Cardiac fibroblast (primary cell): ENCODE data around the gene MEGF11.

Experiments used
- DNase-seq, 2 donors: peaks; one replicate each; pipeline versions ENCODE4 v3.0.0 to v3.0.0-alpha.2; 2010; ENCODE audit warnings: low read depth in 2 of 2
- H3K4me3 ChIP-seq, 2 donors: replicated peaks in 1 of 2; 1 replicate in 1 of 2; 2 replicates in 1 of 2; pipeline ENCODE4 v1.5.1; 2011; ENCODE audit warnings: low read depth in 2 of 2, low read length in 2 of 2, mild to moderate bottlenecking in 2 of 2, moderate library complexity in 1 of 2
- TF ChIP-seq, protein P1 (sequence below): IDR thresholded peaks from one replicate; pipeline ENCODE4 v1.5.1; 2011; ENCODE audit warnings: low read depth, mild to moderate bottlenecking, low read length, inconsistent platforms

MEGF11 gene

DNA sequence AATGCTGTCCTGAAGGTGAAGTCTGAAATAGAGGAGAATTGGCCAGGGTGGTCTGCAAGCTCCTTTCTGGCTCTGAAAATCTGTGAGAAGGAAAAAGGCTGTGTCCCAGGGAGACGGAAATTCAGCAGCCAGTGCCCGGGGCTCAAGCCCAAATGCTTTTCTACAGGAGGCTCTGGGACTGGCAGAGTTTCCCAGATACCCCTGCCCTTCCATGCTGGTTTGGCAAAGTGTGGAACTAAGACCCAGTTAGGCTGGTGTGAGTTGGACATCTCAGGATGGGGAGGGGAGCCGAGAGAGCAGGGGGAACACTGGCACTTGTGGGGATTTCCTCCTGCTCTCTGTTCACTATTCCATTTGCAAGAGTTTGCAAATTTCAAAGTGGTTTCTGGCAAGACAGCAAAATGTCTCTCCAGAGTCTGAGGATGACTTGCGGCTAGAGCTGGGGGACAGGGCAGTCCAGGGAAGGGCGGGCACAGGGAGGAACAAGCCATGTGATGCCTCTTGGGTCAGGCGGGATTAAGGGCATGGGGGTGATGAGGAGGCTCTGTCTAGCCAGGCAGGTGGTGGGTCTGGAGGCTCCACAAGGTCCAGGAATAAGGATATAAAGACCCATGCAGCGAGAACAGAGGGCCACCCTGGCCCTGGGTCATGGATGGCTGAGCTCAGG is 231.9 kb downstream of the MEGF11 start:
- TF ChIP-seq, protein P1, sequence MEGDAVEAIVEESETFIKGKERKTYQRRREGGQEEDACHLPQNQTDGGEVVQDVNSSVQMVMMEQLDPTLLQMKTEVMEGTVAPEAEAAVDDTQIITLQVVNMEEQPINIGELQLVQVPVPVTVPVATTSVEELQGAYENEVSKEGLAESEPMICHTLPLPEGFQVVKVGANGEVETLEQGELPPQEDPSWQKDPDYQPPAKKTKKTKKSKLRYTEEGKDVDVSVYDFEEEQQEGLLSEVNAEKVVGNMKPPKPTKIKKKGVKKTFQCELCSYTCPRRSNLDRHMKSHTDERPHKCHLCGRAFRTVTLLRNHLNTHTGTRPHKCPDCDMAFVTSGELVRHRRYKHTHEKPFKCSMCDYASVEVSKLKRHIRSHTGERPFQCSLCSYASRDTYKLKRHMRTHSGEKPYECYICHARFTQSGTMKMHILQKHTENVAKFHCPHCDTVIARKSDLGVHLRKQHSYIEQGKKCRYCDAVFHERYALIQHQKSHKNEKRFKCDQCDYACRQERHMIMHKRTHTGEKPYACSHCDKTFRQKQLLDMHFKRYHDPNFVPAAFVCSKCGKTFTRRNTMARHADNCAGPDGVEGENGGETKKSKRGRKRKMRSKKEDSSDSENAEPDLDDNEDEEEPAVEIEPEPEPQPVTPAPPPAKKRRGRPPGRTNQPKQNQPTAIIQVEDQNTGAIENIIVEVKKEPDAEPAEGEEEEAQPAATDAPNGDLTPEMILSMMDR: no peak
- DNase-seq: no peak
- no peak overlapping the region for H3K4me3 ChIP-seq

DNA sequence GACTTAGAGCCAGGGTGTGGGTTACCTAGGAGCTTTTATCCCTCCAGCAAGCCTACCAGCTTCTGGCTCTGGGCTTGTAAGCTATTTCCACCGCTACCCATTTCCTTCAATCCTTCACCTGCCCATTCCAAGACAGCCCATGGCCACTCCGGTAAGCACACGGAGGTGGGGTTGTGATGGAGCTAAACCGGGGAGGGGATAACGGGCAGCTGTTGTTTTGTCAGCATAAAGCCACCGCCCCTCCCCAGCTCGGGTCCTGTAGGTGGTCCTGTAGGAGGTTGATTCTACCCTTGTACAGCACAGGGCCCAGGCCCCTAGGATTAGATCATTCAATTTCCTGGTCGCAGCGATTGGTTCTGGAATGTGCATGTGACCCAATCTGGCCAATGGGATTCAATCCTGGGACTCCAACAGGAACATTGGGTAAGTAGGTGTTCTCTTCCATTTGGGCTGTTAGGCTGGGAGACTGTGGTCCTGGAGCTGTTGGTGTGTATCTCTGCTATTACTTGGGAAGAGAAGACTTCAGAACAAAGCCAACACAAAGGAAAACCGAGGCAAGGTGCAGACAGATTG is 233.6 kb downstream of the MEGF11 start:
- TF ChIP-seq, protein P1: no peak
- H3K4me3 ChIP-seq: no peak overlapping the region
- DNase-seq: no peak

DNA sequence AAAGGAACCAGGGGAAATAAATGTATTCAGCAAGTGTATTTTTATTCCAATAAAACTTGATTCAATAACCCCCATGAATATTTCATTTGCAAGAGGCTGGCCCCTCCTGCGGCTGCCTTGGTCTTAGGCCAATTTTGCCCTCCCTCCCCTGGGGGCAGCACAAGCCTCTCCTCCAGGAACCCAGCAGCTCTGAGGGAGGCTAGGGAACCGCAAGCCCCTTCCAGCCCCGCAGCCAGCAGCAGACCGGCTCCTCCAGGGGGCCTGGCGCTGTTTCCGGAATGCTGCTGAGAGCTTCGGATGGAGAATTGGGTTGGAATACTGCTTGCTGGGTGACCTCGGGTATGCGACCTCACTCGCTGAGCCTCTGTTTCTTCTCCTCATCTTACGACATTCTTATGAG is 234.2 kb downstream of the MEGF11 start:
- no peak overlapping the region for H3K4me3 ChIP-seq
- TF ChIP-seq, protein P1: no peak
- DNase-seq: no peak

DNA sequence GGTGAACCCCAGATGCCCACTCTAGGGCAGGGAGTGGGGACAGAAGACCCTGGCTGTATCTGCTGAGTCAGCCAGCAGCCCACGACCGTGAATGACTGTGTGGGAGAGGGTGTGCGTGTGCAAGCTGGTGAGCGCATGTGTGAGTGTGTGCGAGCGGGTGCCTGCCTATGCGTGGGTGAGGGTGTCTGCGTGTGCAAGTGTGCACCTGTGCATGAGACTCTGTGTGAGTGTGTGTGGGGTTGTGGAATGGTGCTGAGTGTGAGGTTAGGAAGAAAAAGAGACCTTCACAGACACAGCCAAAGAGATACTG is 235.1 kb downstream of the MEGF11 start:
- TF ChIP-seq, protein P1: no peak
- no peak for DNase-seq
- no peak overlapping the region for H3K4me3 ChIP-seq

DNA sequence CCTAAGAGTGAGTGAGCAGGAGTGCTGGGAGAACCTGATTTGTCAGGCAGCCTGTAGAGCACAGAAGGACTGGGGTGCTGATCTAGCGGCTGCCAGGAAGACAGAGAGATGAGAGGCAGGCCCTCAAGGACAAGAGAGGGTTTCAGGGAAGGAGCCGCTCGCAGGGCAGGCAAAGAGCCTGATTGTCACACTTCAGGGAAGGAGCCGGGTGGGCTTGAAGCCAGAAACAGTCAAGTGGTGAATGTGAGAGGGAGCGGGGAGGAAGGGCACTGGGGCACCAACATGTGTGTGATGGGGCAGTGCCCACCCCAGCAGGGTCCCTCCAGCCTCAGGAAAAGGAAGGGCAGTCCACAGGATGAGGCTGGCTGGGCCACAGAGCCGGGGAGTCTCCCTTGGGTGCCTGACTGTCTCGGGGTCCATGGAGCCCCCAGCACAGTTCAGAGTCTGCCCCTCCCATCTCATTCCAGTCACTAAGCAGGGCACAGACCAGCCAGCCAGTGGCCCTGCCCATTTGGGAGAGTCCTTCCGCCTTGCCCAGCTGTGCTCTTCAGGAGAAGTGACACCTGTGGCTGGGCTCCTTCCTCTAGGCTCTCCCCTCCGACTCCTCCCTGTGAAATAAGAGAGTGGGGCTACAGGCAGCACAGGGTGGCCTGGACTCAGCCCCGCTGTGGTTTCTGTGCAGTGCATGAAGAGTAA is 235.6 kb downstream of the MEGF11 start:
- H3K4me3 ChIP-seq: no peak overlapping the region
- TF ChIP-seq, protein P1: no peak
- no peak for DNase-seq

DNA sequence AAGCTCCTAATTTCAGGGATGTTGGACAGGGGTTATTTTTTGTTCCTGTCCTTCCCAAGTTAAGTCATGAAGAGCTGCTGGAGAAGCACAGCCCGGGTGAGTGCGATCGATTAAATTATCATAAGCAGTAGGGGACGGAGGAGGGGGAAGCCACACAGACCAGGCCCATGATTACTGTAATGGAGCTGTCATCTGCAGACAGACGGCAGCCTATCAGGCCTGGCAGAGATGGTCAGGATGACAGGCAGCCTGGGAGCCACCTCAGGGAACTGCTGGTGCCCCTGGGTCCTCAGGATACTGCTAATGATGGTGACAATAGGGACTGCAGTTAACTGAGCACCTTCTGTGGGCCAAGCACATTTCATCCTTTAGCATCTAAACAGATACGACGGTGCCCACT is 236.6 kb downstream of the MEGF11 start:
- TF ChIP-seq, protein P1: no peak
- no peak overlapping the region for H3K4me3 ChIP-seq
- DNase-seq: no peak
